Naive thymus-derived CD4-positive, alpha-beta T cell (primary cell): Measurements from ENCODE around the gene SMIM20. TPM values are rescaled to one million over a fixed set of nuclear protein-coding genes. Genes with fewer than 3 reads are reported as not detected.

ENCODE experiments used
- ATAC-seq: fragments of 150-1000 bp; cut with Tn5 transposase; 2 replicates; pipeline ENCODE4 v1.10.0; 2021; ENCODE audit warnings: mild to moderate bottlenecking, moderate library complexity
- CTCF ChIA-PET: fragments of 350-600 bp; sonication (Branson Sonifier 250); formaldehyde crosslinking; loops from one replicate; lab custom pipeline; 2021; ENCODE audit warnings: antibody characterized with exemption; lab: Charles Lee
- POLR2A ChIA-PET: fragments of 350-600 bp; sonication (Branson Sonifier 250); formaldehyde crosslinking; loops from one replicate; lab custom pipeline; 2021; ENCODE audit warnings: antibody characterized with exemption, inconsistent platforms; lab: Charles Lee
- DNase-seq, 9 donors: peaks; one replicate each; pipeline versions ENCODE4 v3.0.0 to v3.0.0-alpha.2; 2020 to 2022; ENCODE audit warnings: mixed read lengths in 1 of 9
- H3K27ac ChIP-seq: one replicate; pipeline ENCODE4 v1.7.0; 2013; ENCODE audit warnings: mild to moderate bottlenecking, low read depth, low read length, moderate library complexity
- H3K27me3 ChIP-seq, 2 donors: one replicate each; pipeline ENCODE4 v1.7.0; 2013; ENCODE audit warnings: low read length in 2 of 2, mild to moderate bottlenecking in 2 of 2, moderate library complexity in 2 of 2; ENCODE audit not compliant: control insufficient read depth in 2 of 2, insufficient read depth in 2 of 2
- H3K36me3 ChIP-seq, 3 experiments: 1 replicate in 2 of 3; 2 replicates in 1 of 3; pipeline ENCODE4 v1.7.0; 2013; ENCODE audit warnings: low read length in 3 of 3, mild to moderate bottlenecking in 3 of 3, moderate library complexity in 1 of 3; ENCODE audit not compliant: insufficient read depth in 3 of 3, control insufficient read depth in 2 of 3
- H3K4me1 ChIP-seq, 2 donors: one replicate each; pipeline ENCODE4 v1.7.0; 2013; ENCODE audit warnings: low read length in 2 of 2, mild to moderate bottlenecking in 2 of 2, moderate library complexity in 1 of 2; ENCODE audit not compliant: control insufficient read depth in 2 of 2, insufficient read depth in 2 of 2
- H3K4me3 ChIP-seq: 2 replicates; pipeline ENCODE4 v1.7.0; 2013; ENCODE audit warnings: mild to moderate bottlenecking, low read length
- H3K9me3 ChIP-seq, 3 experiments: 1 replicate in 2 of 3; 2 replicates in 1 of 3; pipeline ENCODE4 v1.7.0; 2013; ENCODE audit warnings: low read length in 3 of 3; ENCODE audit not compliant: control insufficient read depth in 2 of 3
- H3K27ac Mint-ChIP-seq, 9 donors: one replicate each; pipeline ENCODE4 v1.8.0; 2020 to 2022; ENCODE audit warnings: mixed read lengths in 9 of 9, mild to moderate bottlenecking in 8 of 9, moderate library complexity in 5 of 9, inconsistent platforms in 2 of 9
- H3K27me3 Mint-ChIP-seq, 5 donors: one replicate each; pipeline ENCODE4 v1.8.0; 2021 to 2022; ENCODE audit warnings: mixed read lengths in 5 of 5, mild to moderate bottlenecking in 1 of 5
- H3K36me3 Mint-ChIP-seq, 5 donors: one replicate each; pipeline ENCODE4 v1.8.0; 2020 to 2022; ENCODE audit warnings: mixed read lengths in 5 of 5, mild to moderate bottlenecking in 3 of 5, inconsistent platforms in 1 of 5
- H3K4me1 Mint-ChIP-seq, 7 donors: one replicate each; pipeline ENCODE4 v1.8.0; 2020 to 2022; ENCODE audit warnings: mixed read lengths in 7 of 7, mild to moderate bottlenecking in 3 of 7, inconsistent platforms in 1 of 7
- H3K4me3 Mint-ChIP-seq, 10 donors: one replicate each; pipeline ENCODE4 v1.8.0; 2020 to 2022; ENCODE audit warnings: mild to moderate bottlenecking in 10 of 10, mixed read lengths in 10 of 10, moderate library complexity in 6 of 10, inconsistent platforms in 2 of 10
- H3K9me3 Mint-ChIP-seq, 11 donors: one replicate each; pipeline ENCODE4 v1.8.0; 2020 to 2022; ENCODE audit warnings: mixed read lengths in 11 of 11, mild to moderate bottlenecking in 4 of 11, inconsistent platforms in 1 of 11, moderate library complexity in 1 of 11
- intact Hi-C, 2 donors: fragments of 100-400 bp; cut with micrococcal nuclease; formaldehyde crosslinking; loops; one replicate each; pipeline ENCODE4 v1.15.1; 2023
- polyA plus RNA-seq, 2 donors: library from polyadenylated mRNA; unstranded; fragments of 300-500 nt; fragmentation: Illumina TruSeq; gene quantifications; one replicate each; pipeline ENCODE4 v1.2.3, GENCODE V29; 2021
- total RNA-seq, 6 experiments: library from RNA in 5 of 6; stranded (reverse) in 5 of 6; gene quantifications; 1 replicate in 5 of 6; 2 replicates in 1 of 6; pipeline ENCODE4 v1.2.3 and lab custom pipeline; 2021 to 2026

SMIM20 gene
- total and polyA plus RNA-seq, 7 experiments from 2014 or later: 11.6 to 67.5 (median 17.8) TPM

GRCh38 chr4:25955705-25956104 lies 41.7 kb downstream of the SMIM20 start:
- peaks cover 0 to 5% (median 0%) of the 10 kb centered on the region in 5 donors for H3K36me3 Mint-ChIP-seq
- no peaks in the 10 kb centered on the region for H3K27me3 ChIP-seq
- DNase-seq (no peak), ATAC-seq (no peak)
- no peak overlapping the region for H3K27ac Mint-ChIP-seq
- no peak overlapping the region for H3K4me3 ChIP-seq
- H3K4me3 Mint-ChIP-seq: no peak overlapping the region
- CTCF ChIA-PET: no interaction called here
- peaks cover 6 to 16% (median 11%) of the 10 kb centered on the region in 7 donors for H3K4me1 Mint-ChIP-seq
- POLR2A ChIA-PET: no interaction called here
- peaks cover 0 to 7% (median 1%) of the 10 kb centered on the region in 11 donors for H3K9me3 Mint-ChIP-seq
- no peaks in the 10 kb centered on the region for H3K9me3 ChIP-seq
- peaks cover 4 to 28% (median 13%) of the 10 kb centered on the region in 5 donors for H3K27me3 Mint-ChIP-seq
- H3K27ac ChIP-seq: no peak overlapping the region
- intact Hi-C loops: no loop called here
- H3K36me3 ChIP-seq: no peaks in the 10 kb centered on the region
- H3K4me1 ChIP-seq: peaks cover 0 to 5% of the 10 kb centered on the region in 2 donors

DNA sequence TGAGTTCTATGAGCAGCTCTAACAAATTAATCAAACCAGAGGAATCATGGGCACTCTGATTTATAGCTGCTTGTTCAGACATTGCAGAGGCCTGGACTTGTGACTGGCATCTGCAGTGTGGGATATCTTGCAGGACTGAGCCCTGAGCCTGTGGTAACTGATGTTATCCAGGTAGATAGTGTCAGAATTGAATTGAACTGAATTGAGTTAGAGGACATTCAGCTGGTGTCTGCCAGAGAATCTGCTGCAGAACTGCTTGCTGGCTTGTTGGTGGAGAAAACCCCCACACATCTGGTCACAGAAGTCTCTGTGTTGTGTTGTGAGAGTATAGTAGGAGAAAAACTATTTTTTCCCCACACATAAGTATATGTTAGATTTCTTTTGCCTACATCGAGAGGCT lies 42.2 kb downstream of the SMIM20 start:
- Histone ChIP-seq H3K36me3 (no peaks in the 10 kb centered on the region), H3K9me3 (no peaks in the 10 kb centered on the region), H3K4me1 (peaks cover 0 to 5% of the 10 kb centered on the region in 2 donors), H3K27me3 (no peaks in the 10 kb centered on the region), H3K27ac (no peak overlapping the region), H3K4me3 (no peak overlapping the region)
- ChIA-PET CTCF (no interaction called here), POLR2A (no interaction called here)
- no peak overlapping the region for H3K4me3 Mint-ChIP-seq
- H3K27ac Mint-ChIP-seq: no peak overlapping the region
- intact Hi-C loops: no loop called here
- H3K36me3 Mint-ChIP-seq: peaks cover 0 to 5% (median 0%) of the 10 kb centered on the region in 5 donors
- peaks cover 4 to 23% (median 9%) of the 10 kb centered on the region in 5 donors for H3K27me3 Mint-ChIP-seq
- DNase-seq (no peak), ATAC-seq (no peak)
- peaks cover 5 to 10% (median 6%) of the 10 kb centered on the region in 7 donors for H3K4me1 Mint-ChIP-seq
- peaks cover 0 to 7% (median 1%) of the 10 kb centered on the region in 11 donors for H3K9me3 Mint-ChIP-seq

DNA sequence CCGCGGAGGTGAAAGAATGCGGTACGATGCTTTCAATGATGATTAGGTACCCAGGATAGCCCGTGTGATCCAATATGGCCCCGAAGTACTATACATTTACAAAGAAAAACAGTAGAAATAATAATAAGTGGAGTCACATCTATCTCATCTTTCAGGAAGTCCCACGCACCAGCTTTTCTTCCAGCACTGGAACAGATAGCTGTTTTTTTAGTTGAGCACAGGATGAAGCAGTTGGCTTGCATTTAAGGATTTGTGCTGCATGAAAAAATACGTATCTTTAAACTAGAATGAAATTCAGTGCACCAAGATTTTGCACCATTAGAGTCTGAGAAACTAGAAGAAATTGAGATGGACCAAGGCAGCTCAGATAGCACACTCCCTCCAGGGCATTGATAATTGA lies 44.1 kb downstream of the SMIM20 start:
- DNase-seq (no peak), ATAC-seq (no peak)
- Mint-ChIP-seq H3K27ac (no peak overlapping the region), H3K27me3 (peaks cover 0 to 15% (median 4%) of the 10 kb centered on the region in 5 donors), H3K4me1 (no peaks in the 10 kb centered on the region), H3K9me3 (peaks cover 0 to 7% (median 2%) of the 10 kb centered on the region in 11 donors), H3K36me3 (peaks cover 0 to 5% (median 0%) of the 10 kb centered on the region in 5 donors), H3K4me3 (no peak overlapping the region)
- ChIA-PET CTCF (no interaction called here), POLR2A (no interaction called here)
- Histone ChIP-seq H3K4me3 (no peak overlapping the region), H3K27me3 (no peaks in the 10 kb centered on the region), H3K4me1 (no peaks in the 10 kb centered on the region), H3K36me3 (no peaks in the 10 kb centered on the region), H3K9me3 (no peaks in the 10 kb centered on the region), H3K27ac (no peak overlapping the region)
- intact Hi-C loops: no loop called here

DNA sequence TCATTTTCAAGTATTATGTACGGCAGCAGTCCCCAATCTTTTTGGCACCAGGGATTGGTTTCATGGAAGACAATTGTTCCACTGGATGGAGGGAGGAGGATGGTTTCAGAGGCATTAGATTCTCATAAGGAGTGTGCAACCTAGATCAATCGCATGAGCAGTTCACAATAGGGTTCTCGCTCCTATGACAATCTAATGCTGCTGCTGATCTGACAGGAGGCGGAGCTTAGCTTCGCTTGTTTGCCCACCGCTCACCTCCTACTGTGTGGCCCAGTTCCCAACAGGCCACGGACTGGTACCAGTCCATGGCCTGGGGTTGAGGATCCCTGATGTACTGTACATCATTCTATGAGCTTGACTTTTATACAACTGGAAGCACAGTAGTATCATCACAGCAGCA lies 48.4 kb downstream of the SMIM20 start:
- CTCF ChIA-PET: no interaction called here
- intact Hi-C loops: no loop called here

GRCh38 chr4:25965629-25966028 lies 51.6 kb downstream of the SMIM20 start:
- Histone ChIP-seq H3K27ac (no peak overlapping the region), H3K4me3 (no peak overlapping the region), H3K36me3 (no peaks in the 10 kb centered on the region), H3K4me1 (no peaks in the 10 kb centered on the region), H3K9me3 (no peaks in the 10 kb centered on the region), H3K27me3 (no peaks in the 10 kb centered on the region)
- intact Hi-C loops: no loop called here
- Mint-ChIP-seq H3K27me3 (peaks cover 3 to 21% (median 11%) of the 10 kb centered on the region in 5 donors), H3K4me3 (no peak overlapping the region), H3K27ac (no peak overlapping the region), H3K36me3 (no peaks in the 10 kb centered on the region), H3K9me3 (peaks cover 0 to 3% (median 0%) of the 10 kb centered on the region in 11 donors), H3K4me1 (peaks cover 0 to 6% (median 0%) of the 10 kb centered on the region in 7 donors)
- ATAC-seq: no peak
- no peak for DNase-seq
- POLR2A ChIA-PET: no interaction called here
- CTCF ChIA-PET: no interaction called here

More for the DNA sequence above, 48.4 kb downstream of the SMIM20 start:
- Mint-ChIP-seq H3K27me3 (peaks cover 0 to 4% (median 1%) of the 10 kb centered on the region in 5 donors), H3K27ac (no peak overlapping the region), H3K4me1 (no peaks in the 10 kb centered on the region), H3K36me3 (no peaks in the 10 kb centered on the region), H3K9me3 (peaks cover 0 to 3% (median 0%) of the 10 kb centered on the region in 11 donors), H3K4me3 (no peak overlapping the region)
- POLR2A ChIA-PET: interaction anchor here (0.8 kb wide), 1 partner anchor 621 kb away, joined by 3 read pairs; no protein-coding TSS in a partner anchor
- H3K27ac ChIP-seq: no peak overlapping the region
- H3K4me3 ChIP-seq: no peak overlapping the region
- no peaks in the 10 kb centered on the region for H3K4me1 ChIP-seq
- no peaks in the 10 kb centered on the region for H3K36me3 ChIP-seq
- H3K9me3 ChIP-seq: no peaks in the 10 kb centered on the region
- ATAC-seq (no peak), DNase-seq (no peak)
- no peaks in the 10 kb centered on the region for H3K27me3 ChIP-seq

GRCh38 chr4:25966171-25966570 lies 52.2 kb downstream of the SMIM20 start:
- H3K4me3 ChIP-seq: no peak overlapping the region
- H3K4me3 Mint-ChIP-seq: no peak overlapping the region
- DNase-seq: no peak

More at GRCh38 chr4:25966171-25966570, 52.2 kb downstream of the SMIM20 start:
- H3K9me3 Mint-ChIP-seq: peaks cover 0 to 3% (median 0%) of the 10 kb centered on the region in 11 donors
- Histone ChIP-seq H3K36me3 (no peaks in the 10 kb centered on the region), H3K27me3 (no peaks in the 10 kb centered on the region), H3K4me1 (no peaks in the 10 kb centered on the region), H3K9me3 (no peaks in the 10 kb centered on the region), H3K27ac (no peak overlapping the region)
- peaks cover 3 to 21% (median 11%) of the 10 kb centered on the region in 5 donors for H3K27me3 Mint-ChIP-seq
- H3K36me3 Mint-ChIP-seq: no peaks in the 10 kb centered on the region
- ChIA-PET POLR2A (no interaction called here), CTCF (no interaction called here)
- ATAC-seq: no peak
- H3K4me1 Mint-ChIP-seq: peaks cover 0 to 6% (median 0%) of the 10 kb centered on the region in 7 donors
- H3K27ac Mint-ChIP-seq: no peak overlapping the region
- intact Hi-C loops: no loop called here
